NCI-H748 (cell line): ENCODE results near the gene ZNF615.
"Not testable (repeated sequence)": the region's sequence is repeated elsewhere in the genome, so short reads cannot be mapped to it uniquely, and the experiment has no call there.

Experiments used
- DNase-seq: peaks from one replicate; lab custom pipeline; 2025; ENCODE audit not compliant: unreplicated experiment; lab: John Stamatoyannopoulos, UW

The ZNF615 gene

DNA sequence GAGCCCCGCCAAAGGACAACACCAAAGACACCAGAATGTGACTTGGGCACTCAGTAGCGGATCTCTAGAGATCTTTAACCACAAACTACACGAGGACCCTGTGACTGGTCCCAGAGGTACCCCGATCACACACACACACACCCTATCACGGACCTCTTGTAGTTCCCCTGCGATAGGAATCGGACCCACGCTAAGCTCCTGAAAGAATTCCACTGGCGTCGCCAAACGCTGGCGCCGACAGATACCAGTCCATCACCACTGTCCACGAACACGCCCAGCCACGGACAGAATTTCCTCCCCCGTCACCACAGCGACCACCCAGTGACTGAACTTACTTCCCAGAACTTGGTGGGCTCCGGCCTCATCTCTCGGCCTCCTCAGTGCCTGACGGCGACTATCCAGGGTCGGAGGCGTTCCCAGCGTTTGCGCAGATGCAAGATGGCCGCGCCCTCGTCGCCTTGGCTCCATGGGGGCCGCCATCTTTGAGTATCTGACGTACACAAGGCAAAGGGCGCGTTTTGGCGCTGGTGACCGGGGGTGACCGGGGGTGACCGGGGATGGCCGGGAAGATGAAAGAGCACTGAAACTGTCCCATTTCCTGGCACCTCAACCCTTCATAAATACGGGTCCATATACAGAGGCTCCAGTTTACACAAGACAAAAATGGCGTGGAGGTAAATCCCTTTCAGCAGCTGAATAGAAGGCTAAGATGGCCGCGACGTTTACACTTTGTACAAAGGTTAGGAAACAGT is at the start of gene ZNF615:
Gene ZNF615, minus strand, starts transcription at position 406 of the 752 bp plus-strand sequence. CDS start 4,500 bp downstream, outside the sequence.
- DNase-seq = peak; percentile 94

- DNase-seq = not testable (repeated sequence)
Observed at GRCh38 chr19:52056480-52056879, 48.5 kb upstream of the ZNF615 start.

DNA sequence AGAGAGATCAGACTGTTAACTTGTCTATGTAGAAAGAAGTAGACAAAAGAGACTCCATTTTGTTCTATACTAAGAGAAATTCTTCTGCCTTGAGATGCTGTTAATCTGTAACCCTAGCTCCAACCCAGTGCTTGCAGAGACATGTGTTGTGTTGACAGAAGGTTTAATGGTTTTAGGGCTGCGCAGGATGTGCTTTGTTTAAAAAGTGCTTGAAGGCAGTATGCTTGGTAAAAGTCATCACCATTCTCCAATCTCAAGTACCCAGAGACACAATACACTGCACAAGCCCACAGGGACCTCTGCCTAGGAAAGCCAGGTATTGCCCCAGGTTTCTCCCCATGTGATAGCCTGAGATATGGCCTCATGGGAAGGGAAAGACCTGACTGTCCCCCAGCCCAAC is 43.7 kb upstream of the ZNF615 start:
- peak; percentile 26 for DNase-seq

- peak; percentile 97 for DNase-seq
Observed at GRCh38 chr19:52048555-52049501, 40.8 kb upstream of the ZNF615 start, which contains the start of gene ZNF432. ZNF432 (minus strand) TSS chr19:52048838; CDS start chr19:52046868, 1,970 bp downstream.

- no peak for DNase-seq
Observed at GRCh38 chr19:52039169-52039568, 31.2 kb upstream of the ZNF615 start.

- DNase-seq = no peak
Observed at GRCh38 chr19:52034051-52034728, 26.2 kb upstream of the ZNF615 start.

GRCh38 chr19:52028780-52029123 is 20.7 kb upstream of the ZNF615 start:
- DNase-seq = peak; percentile 80

- peak; percentile 96 for DNase-seq
Observed at GRCh38 chr19:52028027-52028779, 20.2 kb upstream of the ZNF615 start, which contains the start of gene ZNF614. ZNF614 (minus strand) TSS chr19:52028379; CDS start chr19:52025745, 2,634 bp downstream.

DNA sequence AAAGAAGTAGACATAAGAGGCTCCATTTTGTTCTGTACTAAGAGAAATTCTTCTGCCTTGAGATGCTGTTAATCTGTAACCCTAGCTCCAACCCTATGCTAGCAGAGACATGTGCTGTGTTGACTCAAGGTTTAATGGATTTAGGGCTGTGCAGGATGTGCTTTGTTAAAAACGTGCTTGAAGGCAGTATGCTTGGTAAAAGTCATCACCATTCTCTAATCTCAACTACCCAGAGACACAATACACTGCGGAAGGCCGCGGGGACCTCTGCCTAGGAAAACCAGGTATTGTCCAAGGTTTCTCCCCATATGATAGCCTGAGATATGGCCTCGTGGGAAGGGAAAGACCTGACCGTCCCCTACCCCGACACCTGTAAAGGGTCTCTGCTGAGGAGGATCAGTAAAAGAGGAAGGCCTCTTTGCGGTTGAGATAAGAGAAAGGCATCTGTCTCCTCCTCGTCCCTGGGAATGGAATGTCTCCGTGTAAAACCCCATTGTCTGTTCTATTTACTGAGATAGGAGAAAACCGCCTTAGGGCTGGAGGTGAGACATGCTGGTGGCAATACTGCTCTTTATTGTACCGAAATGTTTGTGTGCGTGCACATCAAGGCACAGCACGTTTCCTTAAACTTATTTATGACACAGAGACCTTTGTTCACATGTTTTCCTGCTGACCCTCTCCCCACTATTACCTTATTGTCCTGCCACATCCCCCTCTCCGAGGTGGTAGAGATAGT is 18.4 kb upstream of the ZNF615 start:
- not testable (repeated sequence) for DNase-seq

DNA sequence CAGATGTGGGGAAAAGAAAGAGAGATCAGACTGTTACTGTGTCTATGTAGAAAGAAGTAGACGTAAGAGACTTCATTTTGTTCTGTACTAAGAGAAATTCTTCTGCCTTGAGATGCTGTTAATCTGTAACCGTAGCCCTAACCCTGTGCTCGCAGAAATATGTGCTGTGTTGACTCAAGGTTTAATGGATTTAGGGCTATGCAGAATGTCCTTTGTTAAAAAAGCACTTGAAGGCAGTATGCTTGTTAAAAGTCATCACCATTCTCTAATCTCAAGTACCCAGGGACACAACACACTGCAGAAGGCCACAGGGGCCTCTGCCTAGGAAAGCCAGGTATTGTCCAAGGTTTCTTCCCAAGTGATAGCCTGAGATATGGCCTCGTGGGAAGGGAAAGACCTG is 16.5 kb upstream of the ZNF615 start:
- not testable (repeated sequence) for DNase-seq

DNA sequence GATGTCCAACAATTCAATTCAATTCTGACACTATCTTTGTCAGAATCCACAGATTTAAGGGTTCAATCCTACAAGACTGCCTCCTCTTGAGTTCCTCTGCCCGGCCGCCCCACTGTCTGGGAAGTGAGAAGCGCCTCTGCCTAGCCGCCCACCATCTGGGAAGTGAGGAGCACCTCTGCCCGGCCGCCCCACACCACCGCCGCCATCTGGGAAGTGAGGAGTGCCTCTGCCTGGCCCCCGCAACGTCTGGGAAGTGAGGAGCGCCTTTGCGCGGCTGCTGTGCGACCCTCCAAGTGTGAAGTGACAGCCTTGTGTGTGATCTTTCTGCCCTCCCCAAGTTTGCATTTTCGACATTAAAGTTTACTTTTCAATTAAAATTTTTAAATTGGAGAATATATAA is 14.2 kb upstream of the ZNF615 start:
- no peak for DNase-seq

DNA sequence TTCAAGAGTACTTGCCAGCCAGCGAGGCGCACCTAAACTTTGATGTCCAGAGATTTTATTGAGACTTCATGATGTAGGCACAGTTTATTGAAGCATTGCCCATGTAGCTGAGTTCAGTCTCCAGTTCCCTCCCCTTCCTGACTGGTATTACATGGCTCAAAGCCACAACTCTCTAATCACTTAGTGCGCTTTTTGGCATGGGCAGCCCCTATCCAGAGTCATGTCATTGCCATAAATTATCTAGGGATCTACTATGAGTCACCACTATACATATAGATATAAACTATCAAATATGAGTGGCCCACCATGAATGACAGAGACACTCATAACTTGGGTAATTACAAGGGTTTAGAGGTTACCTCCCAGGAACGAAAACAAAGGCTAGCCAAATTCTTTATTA is 12.5 kb upstream of the ZNF615 start:
- DNase-seq = no peak

DNA sequence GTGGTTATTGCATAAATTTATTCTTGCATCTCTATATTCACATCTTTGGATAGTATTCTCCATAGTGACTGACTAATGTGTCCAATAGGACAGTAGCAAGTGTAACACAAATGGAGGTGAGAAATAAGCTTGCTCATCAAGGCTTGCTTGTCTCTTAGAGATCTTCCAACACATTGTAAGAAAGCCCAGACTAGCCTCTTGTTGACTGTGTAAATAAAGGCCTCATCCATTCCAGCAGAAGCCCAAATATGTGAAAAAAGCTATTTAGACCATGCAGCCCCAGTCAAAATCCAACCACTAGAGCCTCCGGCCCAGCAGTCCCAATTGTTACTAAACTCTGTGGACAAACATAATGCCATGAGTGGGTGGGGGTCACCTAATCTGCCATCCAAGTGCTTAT is 2.7 kb upstream of the ZNF615 start:
- no peak for DNase-seq

- DNase-seq = peak; percentile 54
Observed at GRCh38 chr19:52007451-52007805, 583 bp downstream of the ZNF615 start.

GRCh38 chr19:51994048-51994644 is 13.9 kb downstream of the ZNF615 start:
- no peak for DNase-seq

DNA sequence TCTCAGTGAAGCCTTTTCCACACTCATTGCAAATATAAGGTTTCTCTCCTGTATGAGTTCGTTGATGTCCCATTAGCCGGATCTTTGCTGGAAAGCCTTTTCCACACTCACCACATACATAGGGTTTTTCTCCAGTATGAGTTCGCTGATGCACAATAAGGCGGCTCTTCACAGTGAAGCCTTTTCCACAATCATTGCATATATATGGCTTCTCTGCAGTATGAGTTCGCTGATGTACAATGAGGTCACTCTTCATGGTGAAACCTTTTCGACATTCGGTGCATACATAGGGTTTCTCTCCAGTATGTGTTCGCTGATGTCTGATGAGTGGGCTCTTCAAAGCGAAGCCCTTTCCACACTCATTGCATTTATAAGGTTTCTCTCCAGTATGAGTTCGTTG is 14.6 kb downstream of the ZNF615 start:
- no peak for DNase-seq

- peak; percentile 97 for DNase-seq
Observed at GRCh38 chr19:51986309-51987291, 21.4 kb downstream of the ZNF615 start, which contains the start of gene ZNF350. ZNF350 (minus strand) TSS chr19:51986840; CDS start chr19:51974360, 12,480 bp downstream.

- DNase-seq = no peak
Observed at GRCh38 chr19:51983361-51983760, 24.6 kb downstream of the ZNF615 start.
